GM12878 (cell line): ENCODE measurements around the gene TRAPPC3. TPM values are rescaled to one million over a fixed set of nuclear protein-coding genes. Genes with fewer than 3 reads are reported as not detected.

Experiments used
- HDAC2 ChIP-seq: fragments of 200-600 bp; sonication (generic); IDR thresholded peaks from 2 replicates; pipeline ENCODE4 v1.6.1; 2017
- JUND ChIP-seq: IDR thresholded peaks from 2 replicates; pipeline ENCODE4 v1.6.1; 2012; ENCODE audit warnings: low read depth, mild to moderate bottlenecking, low read length, improper control_type of control experiment, moderate library complexity
- MEF2B ChIP-seq: fragments of 450-650 bp; IDR thresholded peaks from 2 replicates; pipeline ENCODE4 v1.6.1; 2018; ENCODE audit warnings: mild to moderate bottlenecking, moderate library complexity; ENCODE audit not compliant: partially characterized antibody, poor library complexity, severe bottlenecking
- MXI1 ChIP-seq: fragments of 150-350 bp; IDR thresholded peaks from 2 replicates; pipeline ENCODE4 v1.6.1; 2011; ENCODE audit warnings: low read depth, mild to moderate bottlenecking, inconsistent platforms, low read length, improper control_type of control experiment
- RCOR1 ChIP-seq: conservative IDR thresholded peaks from 2 replicates; pipeline ENCODE4 v1.6.1; 2012; ENCODE audit warnings: low read depth, low read length, improper control_type of control experiment
- RUNX3 ChIP-seq: IDR thresholded peaks from 2 replicates; pipeline ENCODE4 v1.6.1; 2012; ENCODE audit warnings: low read length, inconsistent platforms
- SMARCA5 ChIP-seq: fragments of 450-650 bp; IDR thresholded peaks from 2 replicates; pipeline ENCODE4 v1.6.1; 2017; ENCODE audit warnings: mild to moderate bottlenecking
- TAF1 ChIP-seq: IDR thresholded peaks from 2 replicates; pipeline ENCODE4 v1.6.1; 2011; ENCODE audit warnings: mild to moderate bottlenecking, low read depth, low read length, borderline replicate concordance
- ZNF24 ChIP-seq: fragments of 450-650 bp; IDR thresholded peaks from 2 replicates; pipeline ENCODE4 v1.6.1; 2017; ENCODE audit warnings: antibody characterized with exemption, mild to moderate bottlenecking
- ZSCAN29 ChIP-seq: fragments of 450-650 bp; IDR thresholded peaks from 2 replicates; pipeline ENCODE4 v1.6.1; 2017; ENCODE audit warnings: mild to moderate bottlenecking, moderate library complexity
- polyA plus RNA-seq, 11 experiments: library from polyadenylated mRNA; depleted of rRNA in 4 of 11; unstranded in 6 of 11; stranded (reverse) in 5 of 11; fragments of >200 nt; fragmentation: Nextera tagmentation in 4 of 11; fragmentation: Illumina TruSeq in 1 of 11; extraction: Ambion mirVana in 4 of 11; extraction: Trizol in 1 of 11; gene quantifications; 1 replicate in 1 of 11; 2 replicates in 10 of 11; pipeline versions ENCODE4 v1.2.1 to v1.2.3, GENCODE V29; 2011 to 2016; ENCODE audit warnings: inconsistent platforms in 2 of 11, missing spikeins in 2 of 11, low read depth in 1 of 11
- total RNA-seq, 4 experiments: library from RNA; depleted of rRNA in 3 of 4; stranded (reverse); fragments of >200 nt in 3 of 4; fragmentation: Illumina TruSeq in 1 of 4; extraction: Trizol in 1 of 4; gene quantifications; 2 replicates each; pipeline versions ENCODE4 v1.2.1 to v1.2.3, GENCODE V29; 2013 to 2021
- TF ChIP-seq, protein P1 (sequence below): fragments of 450-650 bp; IDR thresholded peaks from 2 replicates; pipeline ENCODE4 v1.6.1; 2017; ENCODE audit warnings: borderline replicate concordance
- TF ChIP-seq, protein P2 (sequence below): fragments of 450-650 bp; IDR thresholded peaks from 2 replicates; pipeline ENCODE4 v1.6.1; 2017; ENCODE audit warnings: mild to moderate bottlenecking
- TF ChIP-seq, protein P3 (sequence below): fragments of 450-650 bp; IDR thresholded peaks from 2 replicates; pipeline ENCODE4 v1.6.1; 2017; ENCODE audit warnings: mild to moderate bottlenecking, low read depth, inconsistent platforms; ENCODE audit not compliant: poor library complexity, severe bottlenecking
- TF ChIP-seq, protein P4 (sequence below): fragments of 450-650 bp; conservative IDR thresholded peaks from 2 replicates; pipeline ENCODE4 v1.6.1; 2017; ENCODE audit warnings: mild to moderate bottlenecking, moderate library complexity
- TF ChIP-seq, protein P5 (sequence below): fragments of 450-650 bp; IDR thresholded peaks from 2 replicates; pipeline ENCODE4 v1.6.1; 2017; ENCODE audit warnings: mild to moderate bottlenecking, moderate library complexity

TRAPPC3 gene
- total and polyA plus RNA-seq, 10 of the 15 experiments (the other 5 are each of a cell fraction or from before 2014, with no cell fraction given), result 14.7 to 122 (median 70.5) TPM

DNA sequence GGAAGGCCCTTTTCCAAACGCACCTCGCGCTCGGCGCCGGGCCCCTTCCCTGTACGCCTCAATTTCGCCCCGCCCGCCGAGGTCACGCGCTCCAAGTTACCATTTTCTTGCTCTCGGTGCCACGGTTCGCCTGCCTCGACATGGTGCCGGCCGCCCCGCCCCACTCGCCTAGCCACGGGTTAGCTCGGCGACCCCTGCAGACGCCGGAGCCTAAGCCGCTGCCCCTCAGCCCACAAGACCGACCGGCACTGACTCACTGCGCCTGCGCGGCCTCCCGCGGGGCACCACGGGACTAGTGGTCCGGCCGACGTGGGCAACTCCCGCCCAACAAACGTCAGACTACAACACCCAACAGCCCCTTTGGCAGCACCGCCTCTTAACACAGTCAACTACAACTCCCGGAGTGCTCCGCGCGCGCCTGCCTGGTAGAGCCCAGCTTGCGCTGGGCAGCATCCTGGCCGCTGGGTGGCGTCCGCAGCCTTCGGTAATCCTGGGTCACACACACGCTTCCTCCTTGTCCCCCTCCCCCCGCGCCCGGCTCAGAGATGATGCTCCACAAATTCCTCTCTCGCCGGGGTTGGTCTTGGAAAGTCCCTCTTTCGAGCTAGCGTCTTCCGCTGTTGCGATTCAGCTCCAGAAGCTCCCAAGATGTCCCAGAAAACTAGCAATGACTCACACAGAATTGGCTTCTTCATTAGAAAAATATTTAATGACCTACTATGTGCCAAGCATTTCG is at the start of gene TRAPPC3 (continued):
- TF ChIP-seq, protein P1, sequence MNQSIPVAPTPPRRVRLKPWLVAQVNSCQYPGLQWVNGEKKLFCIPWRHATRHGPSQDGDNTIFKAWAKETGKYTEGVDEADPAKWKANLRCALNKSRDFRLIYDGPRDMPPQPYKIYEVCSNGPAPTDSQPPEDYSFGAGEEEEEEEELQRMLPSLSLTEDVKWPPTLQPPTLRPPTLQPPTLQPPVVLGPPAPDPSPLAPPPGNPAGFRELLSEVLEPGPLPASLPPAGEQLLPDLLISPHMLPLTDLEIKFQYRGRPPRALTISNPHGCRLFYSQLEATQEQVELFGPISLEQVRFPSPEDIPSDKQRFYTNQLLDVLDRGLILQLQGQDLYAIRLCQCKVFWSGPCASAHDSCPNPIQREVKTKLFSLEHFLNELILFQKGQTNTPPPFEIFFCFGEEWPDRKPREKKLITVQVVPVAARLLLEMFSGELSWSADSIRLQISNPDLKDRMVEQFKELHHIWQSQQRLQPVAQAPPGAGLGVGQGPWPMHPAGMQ, result no peak
- TF ChIP-seq RCOR1 (0 out of 2 replicates have a peak, but pooled peaks have one; percentile 76), JUND (0 out of 2 replicates have a peak, but pooled peaks have one; percentile 43), ZNF24 (peak; percentile 70; the same call in 1 of the 2 replicates), MXI1 (peak; percentile 89), RUNX3 (no peak), HDAC2 (no peak), TAF1 (no peak), MEF2B (no peak), ZSCAN29 (no peak), SMARCA5 (0 out of 2 replicates have a peak, but pooled peaks have one; percentile 10)
- TF ChIP-seq, protein P2, sequence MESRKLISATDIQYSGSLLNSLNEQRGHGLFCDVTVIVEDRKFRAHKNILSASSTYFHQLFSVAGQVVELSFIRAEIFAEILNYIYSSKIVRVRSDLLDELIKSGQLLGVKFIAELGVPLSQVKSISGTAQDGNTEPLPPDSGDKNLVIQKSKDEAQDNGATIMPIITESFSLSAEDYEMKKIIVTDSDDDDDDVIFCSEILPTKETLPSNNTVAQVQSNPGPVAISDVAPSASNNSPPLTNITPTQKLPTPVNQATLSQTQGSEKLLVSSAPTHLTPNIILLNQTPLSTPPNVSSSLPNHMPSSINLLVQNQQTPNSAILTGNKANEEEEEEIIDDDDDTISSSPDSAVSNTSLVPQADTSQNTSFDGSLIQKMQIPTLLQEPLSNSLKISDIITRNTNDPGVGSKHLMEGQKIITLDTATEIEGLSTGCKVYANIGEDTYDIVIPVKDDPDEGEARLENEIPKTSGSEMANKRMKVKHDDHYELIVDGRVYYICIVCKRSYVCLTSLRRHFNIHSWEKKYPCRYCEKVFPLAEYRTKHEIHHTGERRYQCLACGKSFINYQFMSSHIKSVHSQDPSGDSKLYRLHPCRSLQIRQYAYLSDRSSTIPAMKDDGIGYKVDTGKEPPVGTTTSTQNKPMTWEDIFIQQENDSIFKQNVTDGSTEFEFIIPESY, result no peak
- TF ChIP-seq, protein P3, sequence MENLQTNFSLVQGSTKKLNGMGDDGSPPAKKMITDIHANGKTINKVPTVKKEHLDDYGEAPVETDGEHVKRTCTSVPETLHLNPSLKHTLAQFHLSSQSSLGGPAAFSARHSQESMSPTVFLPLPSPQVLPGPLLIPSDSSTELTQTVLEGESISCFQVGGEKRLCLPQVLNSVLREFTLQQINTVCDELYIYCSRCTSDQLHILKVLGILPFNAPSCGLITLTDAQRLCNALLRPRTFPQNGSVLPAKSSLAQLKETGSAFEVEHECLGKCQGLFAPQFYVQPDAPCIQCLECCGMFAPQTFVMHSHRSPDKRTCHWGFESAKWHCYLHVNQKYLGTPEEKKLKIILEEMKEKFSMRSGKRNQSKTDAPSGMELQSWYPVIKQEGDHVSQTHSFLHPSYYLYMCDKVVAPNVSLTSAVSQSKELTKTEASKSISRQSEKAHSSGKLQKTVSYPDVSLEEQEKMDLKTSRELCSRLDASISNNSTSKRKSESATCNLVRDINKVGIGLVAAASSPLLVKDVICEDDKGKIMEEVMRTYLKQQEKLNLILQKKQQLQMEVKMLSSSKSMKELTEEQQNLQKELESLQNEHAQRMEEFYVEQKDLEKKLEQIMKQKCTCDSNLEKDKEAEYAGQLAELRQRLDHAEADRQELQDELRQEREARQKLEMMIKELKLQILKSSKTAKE, result peak; percentile 32
- TF ChIP-seq, protein P4, sequence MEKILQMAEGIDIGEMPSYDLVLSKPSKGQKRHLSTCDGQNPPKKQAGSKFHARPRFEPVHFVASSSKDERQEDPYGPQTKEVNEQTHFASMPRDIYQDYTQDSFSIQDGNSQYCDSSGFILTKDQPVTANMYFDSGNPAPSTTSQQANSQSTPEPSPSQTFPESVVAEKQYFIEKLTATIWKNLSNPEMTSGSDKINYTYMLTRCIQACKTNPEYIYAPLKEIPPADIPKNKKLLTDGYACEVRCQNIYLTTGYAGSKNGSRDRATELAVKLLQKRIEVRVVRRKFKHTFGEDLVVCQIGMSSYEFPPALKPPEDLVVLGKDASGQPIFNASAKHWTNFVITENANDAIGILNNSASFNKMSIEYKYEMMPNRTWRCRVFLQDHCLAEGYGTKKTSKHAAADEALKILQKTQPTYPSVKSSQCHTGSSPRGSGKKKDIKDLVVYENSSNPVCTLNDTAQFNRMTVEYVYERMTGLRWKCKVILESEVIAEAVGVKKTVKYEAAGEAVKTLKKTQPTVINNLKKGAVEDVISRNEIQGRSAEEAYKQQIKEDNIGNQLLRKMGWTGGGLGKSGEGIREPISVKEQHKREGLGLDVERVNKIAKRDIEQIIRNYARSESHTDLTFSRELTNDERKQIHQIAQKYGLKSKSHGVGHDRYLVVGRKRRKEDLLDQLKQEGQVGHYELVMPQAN, result 0 out of 2 replicates have a peak, but pooled peaks have one; percentile 58
- TF ChIP-seq, protein P5, sequence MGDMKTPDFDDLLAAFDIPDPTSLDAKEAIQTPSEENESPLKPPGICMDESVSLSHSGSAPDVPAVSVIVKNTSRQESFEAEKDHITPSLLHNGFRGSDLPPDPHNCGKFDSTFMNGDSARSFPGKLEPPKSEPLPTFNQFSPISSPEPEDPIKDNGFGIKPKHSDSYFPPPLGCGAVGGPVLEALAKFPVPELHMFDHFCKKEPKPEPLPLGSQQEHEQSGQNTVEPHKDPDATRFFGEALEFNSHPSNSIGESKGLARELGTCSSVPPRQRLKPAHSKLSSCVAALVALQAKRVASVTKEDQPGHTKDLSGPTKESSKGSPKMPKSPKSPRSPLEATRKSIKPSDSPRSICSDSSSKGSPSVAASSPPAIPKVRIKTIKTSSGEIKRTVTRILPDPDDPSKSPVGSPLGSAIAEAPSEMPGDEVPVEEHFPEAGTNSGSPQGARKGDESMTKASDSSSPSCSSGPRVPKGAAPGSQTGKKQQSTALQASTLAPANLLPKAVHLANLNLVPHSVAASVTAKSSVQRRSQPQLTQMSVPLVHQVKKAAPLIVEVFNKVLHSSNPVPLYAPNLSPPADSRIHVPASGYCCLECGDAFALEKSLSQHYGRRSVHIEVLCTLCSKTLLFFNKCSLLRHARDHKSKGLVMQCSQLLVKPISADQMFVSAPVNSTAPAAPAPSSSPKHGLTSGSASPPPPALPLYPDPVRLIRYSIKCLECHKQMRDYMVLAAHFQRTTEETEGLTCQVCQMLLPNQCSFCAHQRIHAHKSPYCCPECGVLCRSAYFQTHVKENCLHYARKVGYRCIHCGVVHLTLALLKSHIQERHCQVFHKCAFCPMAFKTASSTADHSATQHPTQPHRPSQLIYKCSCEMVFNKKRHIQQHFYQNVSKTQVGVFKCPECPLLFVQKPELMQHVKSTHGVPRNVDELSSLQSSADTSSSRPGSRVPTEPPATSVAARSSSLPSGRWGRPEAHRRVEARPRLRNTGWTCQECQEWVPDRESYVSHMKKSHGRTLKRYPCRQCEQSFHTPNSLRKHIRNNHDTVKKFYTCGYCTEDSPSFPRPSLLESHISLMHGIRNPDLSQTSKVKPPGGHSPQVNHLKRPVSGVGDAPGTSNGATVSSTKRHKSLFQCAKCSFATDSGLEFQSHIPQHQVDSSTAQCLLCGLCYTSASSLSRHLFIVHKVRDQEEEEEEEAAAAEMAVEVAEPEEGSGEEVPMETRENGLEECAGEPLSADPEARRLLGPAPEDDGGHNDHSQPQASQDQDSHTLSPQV, result peak; percentile 84
